Central memory CD8-positive, alpha-beta T cell (primary cell): ENCODE measurements around the gene SLC25A13.
A peak's percentile ranks its signal among the peaks of the same experiment; 100 is the strongest.

Experiments used
- ATAC-seq: fragments of 150-1000 bp; cut with Tn5 transposase; replicated peaks from 2 replicates; pipeline ENCODE4 v1.10.0; 2022; ENCODE audit warnings: mild to moderate bottlenecking, moderate FRiP score, moderate number of reproducible peaks; ENCODE audit not compliant: poor library complexity, severe bottlenecking; ENCODE audit errors: extremely low read depth
- DNase-seq, 2 donors: peaks; one replicate each; pipeline ENCODE4 v3.0.0; 2021; ENCODE audit warnings: low spot score in 2 of 2
- H3K27ac Mint-ChIP-seq: one replicate; pipeline ENCODE4 v1.8.0; 2022; ENCODE audit warnings: low read depth, mild to moderate bottlenecking, moderate library complexity, mixed read lengths
- H3K27me3 Mint-ChIP-seq: one replicate; pipeline ENCODE4 v1.8.0; 2022; ENCODE audit warnings: mixed read lengths
- H3K36me3 Mint-ChIP-seq: one replicate; pipeline ENCODE4 v1.8.0; 2022; ENCODE audit warnings: mild to moderate bottlenecking, moderate library complexity, mixed read lengths; ENCODE audit not compliant: insufficient read depth
- H3K4me1 Mint-ChIP-seq: one replicate; pipeline ENCODE4 v1.8.0; 2022; ENCODE audit warnings: mixed read lengths
- H3K4me3 Mint-ChIP-seq: one replicate; pipeline ENCODE4 v1.8.0; 2022; ENCODE audit warnings: mild to moderate bottlenecking, moderate library complexity, mixed read lengths
- H3K9me3 Mint-ChIP-seq: one replicate; pipeline ENCODE4 v1.8.0; 2022; ENCODE audit warnings: mixed read lengths

Gene SLC25A13

DNA sequence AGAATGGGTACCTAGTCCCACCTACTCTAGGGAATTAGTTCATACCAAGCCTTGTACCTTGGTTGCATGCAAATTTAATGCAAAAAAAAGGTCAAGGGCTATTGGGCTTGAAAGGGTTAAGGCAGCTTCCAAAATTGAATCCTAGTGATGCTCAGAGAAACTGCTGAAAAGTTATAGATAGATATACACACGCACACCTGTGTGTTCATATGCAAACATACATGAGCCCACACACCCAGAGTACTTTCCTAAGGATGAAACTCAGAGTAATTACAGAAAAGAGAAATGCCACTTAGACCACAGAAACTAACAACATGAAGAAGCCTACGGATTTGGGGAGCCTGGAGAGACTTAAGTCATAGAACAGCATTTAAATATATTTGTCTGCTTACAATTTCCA is 1.5 kb downstream of the SLC25A13 start:
- H3K36me3 Mint-ChIP-seq: no peaks in the 10 kb centered on the region
- peak overlapping the region; percentile 86 for H3K4me3 Mint-ChIP-seq
- H3K4me1 Mint-ChIP-seq: peaks cover 10% of the 10 kb centered on the region
- H3K9me3 Mint-ChIP-seq: no peaks in the 10 kb centered on the region
- ATAC-seq: no peak
- H3K27ac Mint-ChIP-seq: peak overlapping the region; percentile 75
- H3K27me3 Mint-ChIP-seq: no peaks in the 10 kb centered on the region
- DNase-seq: no peak

DNA sequence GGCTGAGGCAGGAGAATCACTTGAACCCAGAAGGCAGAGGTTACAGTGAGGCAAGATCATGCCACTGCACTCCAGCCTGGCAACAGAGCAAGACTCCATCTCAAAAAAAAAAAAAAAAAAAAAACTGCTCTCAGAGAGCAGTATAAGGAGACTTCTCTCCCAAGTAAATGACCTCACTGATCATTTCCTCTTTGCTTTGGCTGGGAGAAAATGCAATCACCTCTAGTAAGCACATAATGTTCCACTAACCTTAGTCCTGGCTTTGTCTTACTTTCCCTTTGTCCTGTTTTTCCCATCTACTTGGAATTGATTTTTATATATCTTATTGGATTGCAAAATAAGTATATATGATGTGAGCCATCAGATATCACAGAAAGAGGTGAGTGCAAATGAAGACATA is 2.5 kb downstream of the SLC25A13 start:
- H3K27me3 Mint-ChIP-seq: no peaks in the 10 kb centered on the region
- H3K36me3 Mint-ChIP-seq: no peaks in the 10 kb centered on the region
- H3K4me1 Mint-ChIP-seq: peaks cover 16% of the 10 kb centered on the region
- ATAC-seq (no peak), DNase-seq (no peak)
- H3K4me3 Mint-ChIP-seq: no peak overlapping the region
- no peak overlapping the region for H3K27ac Mint-ChIP-seq
- H3K9me3 Mint-ChIP-seq: no peaks in the 10 kb centered on the region

DNA sequence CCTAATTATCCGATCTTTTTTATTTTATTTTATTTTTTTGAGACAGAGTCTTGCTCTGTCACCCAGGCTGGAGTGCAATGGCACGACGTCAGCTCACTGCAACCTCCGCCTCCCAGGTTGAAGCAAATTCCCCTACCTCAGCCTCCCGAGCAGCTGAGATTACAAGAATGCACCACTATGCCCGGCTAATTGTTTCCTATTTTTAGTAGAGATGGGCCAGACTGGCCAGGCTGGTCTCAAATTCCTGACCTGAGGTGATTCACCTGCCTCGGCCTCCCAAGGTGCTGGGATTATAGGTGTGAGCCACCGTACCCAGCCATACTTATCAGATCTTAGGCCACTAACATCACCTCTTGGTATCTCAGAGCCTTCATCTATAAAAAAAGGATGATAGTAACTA is 4.9 kb downstream of the SLC25A13 start:
- Mint-ChIP-seq H3K9me3 (no peaks in the 10 kb centered on the region), H3K27ac (no peak overlapping the region), H3K4me3 (no peak overlapping the region), H3K4me1 (peaks cover 27% of the 10 kb centered on the region), H3K36me3 (no peaks in the 10 kb centered on the region), H3K27me3 (no peaks in the 10 kb centered on the region)
- DNase-seq (no peak), ATAC-seq (no peak)

DNA sequence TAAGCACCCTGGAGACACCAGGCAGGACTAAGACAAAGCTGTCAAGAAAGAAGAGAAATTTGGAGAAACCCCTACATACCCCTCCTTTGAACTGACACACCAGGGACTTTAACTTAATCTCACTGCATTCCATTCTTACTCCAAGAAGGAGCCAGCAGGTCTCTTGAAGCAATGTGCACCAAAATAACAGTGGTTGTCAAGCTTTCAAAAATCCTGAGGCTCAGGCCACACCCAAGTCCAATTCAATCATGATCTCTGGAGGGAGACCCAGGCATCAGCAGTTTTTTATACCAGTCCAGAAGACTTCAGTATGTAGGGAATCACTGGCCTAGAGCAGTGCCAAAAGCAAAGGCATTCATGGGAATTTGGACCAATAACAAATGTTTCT is 6.8 kb downstream of the SLC25A13 start:
- Mint-ChIP-seq H3K36me3 (no peaks in the 10 kb centered on the region), H3K27ac (no peak overlapping the region), H3K4me1 (peaks cover 22% of the 10 kb centered on the region), H3K4me3 (no peak overlapping the region), H3K27me3 (no peaks in the 10 kb centered on the region), H3K9me3 (no peaks in the 10 kb centered on the region)
- no peak for DNase-seq
- ATAC-seq: no peak

DNA sequence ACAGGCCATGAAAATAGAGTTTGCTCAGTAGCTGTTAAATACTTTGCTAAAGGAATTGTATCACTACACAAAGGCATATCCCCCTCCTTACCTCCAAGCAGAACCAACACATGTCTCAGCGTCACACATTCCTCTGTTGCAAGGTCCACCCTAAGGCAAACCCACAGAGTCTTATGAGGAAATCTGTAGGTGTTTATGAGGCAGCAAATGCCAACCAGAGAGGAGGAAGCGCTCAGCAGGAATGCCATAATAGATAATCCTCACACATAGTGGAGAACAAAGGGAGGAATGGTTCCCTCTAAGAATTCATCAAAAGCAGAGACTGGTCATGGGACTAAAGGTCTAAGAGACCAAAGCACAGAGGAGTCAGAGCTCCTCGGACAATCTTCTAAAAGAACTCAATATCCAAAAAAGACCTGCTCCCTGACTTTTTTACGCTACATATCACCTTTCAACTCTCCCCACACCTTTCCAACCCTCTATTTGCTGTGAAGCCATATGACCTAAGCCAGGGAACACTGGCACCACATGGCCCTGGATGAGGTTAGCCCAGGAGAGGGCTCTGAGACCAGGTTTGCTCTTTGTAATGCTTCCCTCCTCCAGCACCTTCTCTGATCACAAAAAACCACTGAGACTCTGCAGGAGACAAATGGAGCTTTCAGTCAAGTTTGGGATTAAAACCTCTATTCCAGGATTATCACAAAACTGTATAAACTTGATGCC is 7.3 kb downstream of the SLC25A13 start:
- ATAC-seq (no peak), DNase-seq (no peak)
- no peaks in the 10 kb centered on the region for H3K27me3 Mint-ChIP-seq
- H3K4me1 Mint-ChIP-seq: peaks cover 22% of the 10 kb centered on the region
- H3K9me3 Mint-ChIP-seq: no peaks in the 10 kb centered on the region
- no peaks in the 10 kb centered on the region for H3K36me3 Mint-ChIP-seq
- no peak overlapping the region for H3K27ac Mint-ChIP-seq
- no peak overlapping the region for H3K4me3 Mint-ChIP-seq

DNA sequence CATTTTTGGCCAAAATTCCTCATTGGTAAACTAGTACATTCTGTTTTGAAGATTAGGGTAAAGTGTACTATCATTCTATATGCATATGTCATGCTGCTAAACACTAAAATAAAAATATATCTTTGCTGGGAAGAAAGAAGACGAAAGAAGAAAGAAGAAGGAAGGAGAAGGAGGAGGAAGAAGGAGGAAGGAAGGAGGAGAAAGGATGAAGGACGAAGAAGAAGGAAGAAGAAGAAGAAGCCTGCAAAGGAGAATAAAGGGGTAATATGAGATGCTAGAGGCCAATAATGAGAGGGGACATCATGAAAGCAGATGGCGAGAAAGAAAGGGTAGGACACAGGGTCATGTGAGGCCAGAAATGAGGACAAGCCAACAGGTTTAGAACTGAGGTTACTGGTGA is 8.0 kb downstream of the SLC25A13 start:
- no peaks in the 10 kb centered on the region for H3K9me3 Mint-ChIP-seq
- H3K4me3 Mint-ChIP-seq: no peak overlapping the region
- no peak for DNase-seq
- peaks cover 22% of the 10 kb centered on the region for H3K4me1 Mint-ChIP-seq
- H3K27me3 Mint-ChIP-seq: no peaks in the 10 kb centered on the region
- H3K27ac Mint-ChIP-seq: no peak overlapping the region
- ATAC-seq: no peak
- H3K36me3 Mint-ChIP-seq: no peaks in the 10 kb centered on the region

DNA sequence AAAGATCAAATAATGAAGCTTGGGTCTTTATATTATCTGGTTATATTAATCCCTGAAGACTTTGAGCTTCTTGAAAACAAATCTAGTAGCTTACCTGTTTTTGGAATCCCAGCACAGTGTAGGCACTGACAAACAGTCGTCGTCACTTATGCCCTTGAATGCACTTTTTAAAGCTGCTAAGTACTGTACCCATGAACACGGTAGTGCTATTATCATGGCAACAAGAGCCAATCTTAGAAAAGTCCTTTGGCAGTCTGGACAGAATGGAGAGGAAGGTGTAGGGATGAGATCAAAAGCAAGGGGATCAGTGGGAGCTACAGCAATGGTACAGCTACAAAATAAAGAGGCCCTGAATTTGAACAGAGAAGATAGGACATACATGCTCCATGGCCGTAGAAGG is 9.4 kb downstream of the SLC25A13 start:
- Mint-ChIP-seq H3K27me3 (no peaks in the 10 kb centered on the region), H3K4me3 (no peak overlapping the region), H3K27ac (no peak overlapping the region), H3K9me3 (no peaks in the 10 kb centered on the region), H3K4me1 (peaks cover 22% of the 10 kb centered on the region), H3K36me3 (no peaks in the 10 kb centered on the region)
- DNase-seq (no peak), ATAC-seq (no peak)

DNA sequence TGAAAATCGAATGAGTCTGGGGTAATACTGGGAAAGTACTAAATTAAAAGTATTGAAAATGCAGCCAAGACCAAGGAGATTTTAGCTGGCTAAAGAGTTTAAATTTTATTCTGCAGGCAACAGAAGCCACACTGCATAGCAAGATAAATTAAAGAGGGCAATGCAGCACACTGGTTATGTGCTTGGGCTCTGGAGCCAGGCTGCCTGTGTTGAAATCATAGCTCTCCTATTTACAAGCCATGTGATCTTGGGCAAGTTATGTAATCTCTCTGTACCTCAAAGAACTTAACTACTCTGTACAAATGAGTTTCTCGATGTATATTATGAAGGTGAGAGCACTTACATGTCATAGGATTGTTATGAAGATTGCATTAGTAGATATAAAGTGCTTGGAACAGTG is 9.9 kb downstream of the SLC25A13 start:
- Mint-ChIP-seq H3K36me3 (no peaks in the 10 kb centered on the region), H3K9me3 (no peaks in the 10 kb centered on the region), H3K27me3 (no peaks in the 10 kb centered on the region), H3K4me1 (peaks cover 22% of the 10 kb centered on the region), H3K4me3 (no peak overlapping the region), H3K27ac (no peak overlapping the region)
- ATAC-seq: no peak
- no peak for DNase-seq

DNA sequence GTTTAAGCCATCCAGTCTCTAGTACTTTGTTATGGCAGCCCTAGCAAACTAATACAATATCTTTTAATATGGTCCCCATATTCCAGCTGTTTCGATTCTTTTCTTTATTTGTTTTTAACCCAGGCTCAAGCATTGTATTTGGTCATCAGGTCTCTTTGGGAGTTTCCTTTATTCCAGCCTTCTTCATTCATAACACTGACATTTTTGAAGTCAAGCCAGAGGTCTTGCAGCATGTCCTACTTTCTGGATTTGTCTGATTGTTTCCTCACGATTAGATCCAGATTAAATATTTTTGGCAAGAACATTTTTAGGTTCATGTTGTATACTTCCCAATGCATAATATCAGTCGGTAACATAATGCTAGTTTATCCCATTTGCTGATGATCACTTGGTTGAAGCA is 11.8 kb downstream of the SLC25A13 start:
- H3K36me3 Mint-ChIP-seq: no peaks in the 10 kb centered on the region
- ATAC-seq: no peak
- DNase-seq: no peak
- no peaks in the 10 kb centered on the region for H3K9me3 Mint-ChIP-seq
- no peak overlapping the region for H3K27ac Mint-ChIP-seq
- H3K4me1 Mint-ChIP-seq: peaks cover 29% of the 10 kb centered on the region
- H3K27me3 Mint-ChIP-seq: no peaks in the 10 kb centered on the region
- no peak overlapping the region for H3K4me3 Mint-ChIP-seq

DNA sequence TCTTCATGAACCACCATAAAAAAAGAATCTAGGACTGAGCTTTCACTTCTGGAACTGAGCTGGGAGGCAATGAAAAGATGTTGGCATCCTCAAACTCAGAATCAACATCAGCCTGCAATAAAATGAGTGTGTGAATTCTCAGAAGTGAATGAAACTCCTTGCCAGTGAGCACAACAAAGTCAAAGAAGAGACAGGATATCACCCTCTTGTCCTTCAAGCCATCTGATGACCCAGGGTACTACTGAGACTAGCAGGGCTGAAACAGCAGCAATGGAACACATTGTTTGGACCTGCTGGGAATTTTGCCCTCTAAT is 13.0 kb downstream of the SLC25A13 start:
- Mint-ChIP-seq H3K27me3 (no peaks in the 10 kb centered on the region), H3K36me3 (no peaks in the 10 kb centered on the region), H3K27ac (no peak overlapping the region), H3K4me1 (peaks cover 31% of the 10 kb centered on the region), H3K9me3 (no peaks in the 10 kb centered on the region), H3K4me3 (no peak overlapping the region)
- DNase-seq (no peak), ATAC-seq (no peak)

DNA sequence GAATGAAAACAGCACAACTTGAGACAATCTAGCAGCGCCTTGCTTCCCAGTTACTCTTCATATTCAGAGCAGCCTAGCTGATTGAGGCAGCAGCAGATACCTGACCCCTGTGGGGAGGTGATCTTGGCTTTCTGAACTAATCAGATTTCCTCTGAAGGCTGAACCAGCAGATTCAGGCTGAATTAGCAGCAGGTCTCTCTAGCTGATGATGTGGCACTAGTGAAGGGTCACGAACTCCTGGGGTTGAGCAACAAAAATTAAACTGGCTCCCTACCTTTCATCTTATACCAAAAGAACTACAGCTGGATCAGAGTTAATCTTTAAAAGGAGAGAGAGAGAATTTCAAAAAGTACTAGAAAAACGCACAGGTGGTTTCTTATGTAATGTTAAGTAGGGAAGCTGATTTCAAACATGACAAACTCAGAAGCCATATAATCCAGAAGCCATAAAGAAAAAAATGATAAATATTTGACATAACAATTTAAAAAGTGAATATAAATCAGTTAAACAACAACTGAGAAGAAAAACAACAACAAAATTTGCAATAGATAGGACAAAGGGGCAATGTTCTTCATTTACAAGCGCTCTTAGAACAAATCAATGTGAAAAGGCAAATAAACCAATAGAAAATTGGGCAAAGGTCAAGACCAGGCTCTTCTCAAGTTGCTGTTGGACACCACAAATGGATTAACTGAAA is 13.5 kb downstream of the SLC25A13 start:
- Mint-ChIP-seq H3K9me3 (no peaks in the 10 kb centered on the region), H3K27ac (no peak overlapping the region), H3K27me3 (no peaks in the 10 kb centered on the region), H3K36me3 (no peaks in the 10 kb centered on the region), H3K4me1 (peaks cover 36% of the 10 kb centered on the region), H3K4me3 (no peak overlapping the region)
- DNase-seq: no peak
- ATAC-seq: no peak

DNA sequence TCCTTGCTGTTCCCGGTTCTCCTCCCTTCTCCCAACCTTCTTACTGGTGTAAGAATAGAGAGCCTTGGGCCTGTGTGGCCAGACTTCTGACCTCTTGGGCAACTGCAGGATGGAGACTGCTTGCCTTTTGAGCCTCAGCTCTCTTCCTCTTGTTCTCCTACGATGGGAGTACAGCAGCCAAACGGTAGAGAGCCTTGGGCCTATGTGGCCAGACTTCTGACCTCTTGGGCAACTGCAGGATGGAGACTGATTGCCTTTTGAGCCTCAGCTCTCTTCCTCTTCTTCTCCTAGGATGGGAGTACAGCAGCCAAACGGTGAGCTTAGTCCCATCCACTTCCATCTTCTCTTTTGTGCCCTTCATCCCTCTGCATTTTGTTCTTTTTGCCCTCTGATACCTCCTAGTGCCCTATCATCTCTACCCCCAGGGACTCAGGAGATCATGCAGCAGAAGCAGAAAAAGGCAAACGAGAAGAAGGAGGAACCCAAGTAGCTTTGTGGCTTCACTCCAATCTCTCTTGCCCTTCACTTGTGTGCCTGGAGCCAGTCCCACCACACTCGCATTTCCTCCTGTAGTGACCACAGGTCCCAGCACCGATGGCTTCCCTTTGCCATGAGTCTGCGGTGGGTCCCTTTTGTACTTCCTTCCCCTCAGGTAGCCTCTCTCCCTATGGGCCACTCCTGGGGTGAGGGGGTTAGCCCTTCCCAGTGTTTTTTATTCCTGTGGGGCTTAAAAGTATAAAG is 15.3 kb downstream of the SLC25A13 start:
- peaks cover 26% of the 10 kb centered on the region for H3K4me1 Mint-ChIP-seq
- DNase-seq (no peak), ATAC-seq (no peak)
- no peaks in the 10 kb centered on the region for H3K27me3 Mint-ChIP-seq
- H3K9me3 Mint-ChIP-seq: no peaks in the 10 kb centered on the region
- H3K4me3 Mint-ChIP-seq: no peak overlapping the region
- H3K27ac Mint-ChIP-seq: no peak overlapping the region
- no peaks in the 10 kb centered on the region for H3K36me3 Mint-ChIP-seq

DNA sequence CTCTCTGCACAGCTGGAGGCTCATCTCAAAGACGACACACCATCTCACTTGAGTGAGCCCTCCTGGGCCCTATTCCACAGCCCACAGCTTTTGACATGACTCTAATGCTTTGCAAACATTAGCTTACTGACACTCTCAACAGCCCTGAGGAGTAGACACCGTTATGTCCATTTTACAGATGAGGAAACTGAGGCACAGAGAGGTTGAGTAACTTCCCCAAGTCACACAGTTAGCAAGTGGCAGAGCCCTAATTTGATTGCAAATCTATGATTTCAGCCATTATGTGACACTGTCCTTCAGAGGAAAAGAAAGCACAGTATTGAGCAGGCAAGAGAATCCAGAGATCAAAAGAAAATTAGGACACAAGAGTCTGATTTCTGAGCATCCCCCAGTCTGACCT is 16.0 kb downstream of the SLC25A13 start:
- no peak for DNase-seq
- ATAC-seq: no peak
- H3K27me3 Mint-ChIP-seq: no peaks in the 10 kb centered on the region
- H3K27ac Mint-ChIP-seq: no peak overlapping the region
- H3K9me3 Mint-ChIP-seq: no peaks in the 10 kb centered on the region
- no peak overlapping the region for H3K4me3 Mint-ChIP-seq
- no peaks in the 10 kb centered on the region for H3K36me3 Mint-ChIP-seq
- H3K4me1 Mint-ChIP-seq: peaks cover 21% of the 10 kb centered on the region
